ENCODE results near the gene CHMP5.

DNA sequence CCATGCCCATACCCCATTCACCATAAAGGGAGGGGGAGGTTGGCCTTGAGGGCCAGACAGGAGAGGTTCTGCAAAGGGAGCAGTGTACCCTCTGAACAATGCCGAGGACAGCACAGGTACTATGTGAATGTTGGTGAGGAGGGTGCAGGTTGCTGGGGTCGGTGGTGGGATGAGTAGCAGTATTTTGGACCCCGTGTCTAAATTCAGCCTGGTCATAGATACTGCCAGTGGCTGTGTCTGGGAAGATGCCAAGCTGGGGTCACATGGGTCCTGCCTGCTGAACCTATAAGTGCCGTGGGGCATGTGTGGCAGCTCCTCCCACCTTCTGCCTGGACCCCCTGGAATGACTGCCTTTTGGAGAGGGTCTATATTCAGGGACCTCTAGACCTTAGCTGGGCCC lies 36.2 kb upstream of the CHMP5 start:
- TF ChIP-seq, protein P1, sequence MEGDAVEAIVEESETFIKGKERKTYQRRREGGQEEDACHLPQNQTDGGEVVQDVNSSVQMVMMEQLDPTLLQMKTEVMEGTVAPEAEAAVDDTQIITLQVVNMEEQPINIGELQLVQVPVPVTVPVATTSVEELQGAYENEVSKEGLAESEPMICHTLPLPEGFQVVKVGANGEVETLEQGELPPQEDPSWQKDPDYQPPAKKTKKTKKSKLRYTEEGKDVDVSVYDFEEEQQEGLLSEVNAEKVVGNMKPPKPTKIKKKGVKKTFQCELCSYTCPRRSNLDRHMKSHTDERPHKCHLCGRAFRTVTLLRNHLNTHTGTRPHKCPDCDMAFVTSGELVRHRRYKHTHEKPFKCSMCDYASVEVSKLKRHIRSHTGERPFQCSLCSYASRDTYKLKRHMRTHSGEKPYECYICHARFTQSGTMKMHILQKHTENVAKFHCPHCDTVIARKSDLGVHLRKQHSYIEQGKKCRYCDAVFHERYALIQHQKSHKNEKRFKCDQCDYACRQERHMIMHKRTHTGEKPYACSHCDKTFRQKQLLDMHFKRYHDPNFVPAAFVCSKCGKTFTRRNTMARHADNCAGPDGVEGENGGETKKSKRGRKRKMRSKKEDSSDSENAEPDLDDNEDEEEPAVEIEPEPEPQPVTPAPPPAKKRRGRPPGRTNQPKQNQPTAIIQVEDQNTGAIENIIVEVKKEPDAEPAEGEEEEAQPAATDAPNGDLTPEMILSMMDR (conservative IDR thresholded peaks at IDR 0.05; ENCODE audit: low read length) = no peak
- no peak for TF ChIP-seq EZH2phosphoT487 (IDR thresholded peaks at IDR 0.05; ENCODE audit: borderline replicate concordance, low read depth, low read length)
